PC-9 (cell line): ENCODE data around the gene ISM1.

Source experiments
- CTCF ChIP-seq: fragments of 200-600 bp; sonication (generic); conservative IDR thresholded peaks from 2 replicates; pipeline ENCODE4 v1.6.1; 2017; ENCODE audit warnings: mixed run types, antibody characterized with exemption, mild to moderate bottlenecking, moderate library complexity
- EZH2 ChIP-seq: fragments of 200-600 bp; sonication (generic); IDR thresholded peaks from 2 replicates; pipeline ENCODE4 v1.8.0; 2017; ENCODE audit warnings: antibody characterized with exemption, low read depth

DNA sequence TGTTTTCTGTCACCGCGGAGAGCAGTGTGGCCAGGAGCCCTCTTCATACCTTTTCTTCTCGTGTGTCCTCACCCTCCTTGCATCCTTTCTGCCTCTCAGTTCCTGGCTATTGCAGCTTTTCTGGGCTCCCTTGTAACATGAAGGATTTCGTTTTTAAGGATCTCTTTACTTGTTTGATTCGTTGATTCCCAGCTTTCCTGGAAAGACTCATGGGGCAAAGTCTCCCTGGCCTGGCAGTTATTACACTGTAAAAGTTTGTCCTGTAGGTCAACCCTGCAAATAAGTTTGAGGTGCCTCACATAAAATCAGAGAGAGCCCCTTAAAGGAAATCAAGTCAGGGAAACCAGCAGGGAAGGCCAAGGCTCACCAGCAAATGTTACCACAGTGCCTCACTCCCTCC lies 70.1 kb downstream of the ISM1 start:
- TF ChIP-seq CTCF (no peak), EZH2 (no peak)
